Bronchial epithelial cell (primary cell): ENCODE measurements around the gene TASP1. TPM values are rescaled to one million over a fixed set of nuclear protein-coding genes. Genes with fewer than 3 reads are reported as not detected.

Experiments used
- DNase-seq: peaks from one replicate; pipeline ENCODE4 v3.0.0-alpha.2; 2010; ENCODE audit warnings: low read depth
- FAIRE-seq: peaks from 2 replicates; lab custom pipeline; 2011; peaks lifted over from hg19 to GRCh38; lab: Jason Lieb, UNC
- H3K27me3 ChIP-seq: 2 replicates; pipeline ENCODE4 v1.5.1; 2011; ENCODE audit warnings: low read length; ENCODE audit not compliant: control insufficient read depth, insufficient read depth
- H3K36me3 ChIP-seq: 2 replicates; pipeline ENCODE4 v1.5.1; 2011; ENCODE audit warnings: low read length; ENCODE audit not compliant: control insufficient read depth, insufficient read depth
- H3K4me3 ChIP-seq: 2 replicates; pipeline ENCODE4 v1.5.1; 2011; ENCODE audit warnings: mild to moderate bottlenecking, low read depth, low read length, control low read depth
- total RNA-seq: library from RNA; depleted of rRNA; stranded (reverse); fragments of >200 nt; gene quantifications from 2 replicates; pipeline ENCODE4 v1.2.1, GENCODE V29; 2014
- TF ChIP-seq, protein P1 (sequence below): IDR thresholded peaks from 2 replicates; pipeline ENCODE4 v1.5.1; 2011; ENCODE audit warnings: mild to moderate bottlenecking, moderate library complexity, low read length, control low read depth, inconsistent platforms; ENCODE audit not compliant: insufficient read depth, severe bottlenecking

Gene TASP1
- total RNA-seq, 1 donor from 2014 or later, result 18.7 TPM

GRCh38 chr20:13441388-13441787, 197.3 kb downstream of the TASP1 start:
- TF ChIP-seq, protein P1, sequence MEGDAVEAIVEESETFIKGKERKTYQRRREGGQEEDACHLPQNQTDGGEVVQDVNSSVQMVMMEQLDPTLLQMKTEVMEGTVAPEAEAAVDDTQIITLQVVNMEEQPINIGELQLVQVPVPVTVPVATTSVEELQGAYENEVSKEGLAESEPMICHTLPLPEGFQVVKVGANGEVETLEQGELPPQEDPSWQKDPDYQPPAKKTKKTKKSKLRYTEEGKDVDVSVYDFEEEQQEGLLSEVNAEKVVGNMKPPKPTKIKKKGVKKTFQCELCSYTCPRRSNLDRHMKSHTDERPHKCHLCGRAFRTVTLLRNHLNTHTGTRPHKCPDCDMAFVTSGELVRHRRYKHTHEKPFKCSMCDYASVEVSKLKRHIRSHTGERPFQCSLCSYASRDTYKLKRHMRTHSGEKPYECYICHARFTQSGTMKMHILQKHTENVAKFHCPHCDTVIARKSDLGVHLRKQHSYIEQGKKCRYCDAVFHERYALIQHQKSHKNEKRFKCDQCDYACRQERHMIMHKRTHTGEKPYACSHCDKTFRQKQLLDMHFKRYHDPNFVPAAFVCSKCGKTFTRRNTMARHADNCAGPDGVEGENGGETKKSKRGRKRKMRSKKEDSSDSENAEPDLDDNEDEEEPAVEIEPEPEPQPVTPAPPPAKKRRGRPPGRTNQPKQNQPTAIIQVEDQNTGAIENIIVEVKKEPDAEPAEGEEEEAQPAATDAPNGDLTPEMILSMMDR, result no peak

GRCh38 chr20:13436530-13436929, 202.2 kb downstream of the TASP1 start:
- peaks cover 2% of the 10 kb centered on the region for H3K36me3 ChIP-seq
- FAIRE-seq (no peak), DNase-seq (no peak)
- no peaks in the 10 kb centered on the region for H3K27me3 ChIP-seq
- no peak overlapping the region for H3K4me3 ChIP-seq
- TF ChIP-seq, protein P1, result no peak

More at GRCh38 chr20:13441388-13441787, 197.3 kb downstream of the TASP1 start:
- H3K4me3 ChIP-seq, result no peak overlapping the region
- no peaks in the 10 kb centered on the region for H3K27me3 ChIP-seq
- no peak for DNase-seq
- no peaks in the 10 kb centered on the region for H3K36me3 ChIP-seq
- FAIRE-seq, result peak; percentile 7

GRCh38 chr20:13432126-13432525, 206.6 kb downstream of the TASP1 start:
- TF ChIP-seq, protein P1, result no peak
- Histone ChIP-seq H3K36me3 (peaks cover 2% of the 10 kb centered on the region), H3K4me3 (no peak overlapping the region), H3K27me3 (no peaks in the 10 kb centered on the region)
- no peak for FAIRE-seq
- no peak for DNase-seq

DNA sequence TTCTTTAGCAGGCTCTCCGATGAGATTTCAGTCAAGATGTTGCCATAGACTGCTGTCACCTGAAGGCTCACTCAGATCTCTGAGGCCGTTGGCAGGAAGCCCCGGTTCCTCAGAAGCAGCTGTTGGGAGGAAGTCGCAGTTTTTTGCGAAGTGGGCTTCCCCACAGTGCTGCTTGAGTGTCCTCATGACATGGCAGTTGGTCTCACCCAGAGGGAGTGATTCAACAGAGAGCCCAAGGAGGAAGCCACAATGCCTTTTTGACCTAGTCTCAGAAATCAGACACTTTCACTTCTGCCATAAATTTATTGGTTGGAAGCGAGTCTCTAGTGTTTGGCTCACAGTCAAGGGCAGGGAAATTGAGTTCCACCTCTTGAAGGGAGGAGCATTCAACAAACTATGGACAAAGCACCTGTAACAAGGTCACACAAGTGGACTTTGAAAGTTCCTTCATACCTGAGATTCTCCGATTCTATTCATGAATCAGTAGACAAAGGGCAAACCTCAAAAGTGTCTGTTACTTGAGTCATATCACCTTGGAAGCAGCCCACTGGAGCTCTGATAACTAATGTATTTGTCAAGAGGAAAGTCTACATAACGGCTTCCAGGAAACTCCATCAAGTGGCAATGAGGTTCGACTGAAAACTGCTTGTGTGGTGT, 208.3 kb downstream of the TASP1 start:
- FAIRE-seq (no peak), DNase-seq (peak; percentile 63)
- peaks cover 2% of the 10 kb centered on the region for H3K36me3 ChIP-seq

DNA sequence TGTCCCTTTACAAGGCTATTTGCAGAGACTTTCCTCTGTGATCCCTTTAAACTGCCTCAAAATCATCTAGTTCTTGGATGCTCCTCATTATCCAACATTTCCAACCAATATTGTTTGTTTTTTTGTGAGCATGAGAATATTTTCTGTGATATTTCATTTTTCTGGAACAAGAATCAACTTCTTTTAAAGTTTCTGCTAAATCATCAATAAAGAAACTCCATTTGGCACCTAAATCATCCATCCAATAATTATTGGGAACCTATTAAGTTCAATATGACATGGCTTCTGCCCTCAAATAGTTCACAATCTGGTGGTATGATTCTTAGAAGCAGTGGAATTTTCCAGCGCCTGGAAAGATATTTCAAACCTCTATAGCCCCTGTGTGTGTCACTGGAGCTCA, 210.0 kb downstream of the TASP1 start:
- H3K36me3 ChIP-seq, result no peaks in the 10 kb centered on the region
- TF ChIP-seq, protein P1, result no peak
- DNase-seq (no peak), FAIRE-seq (no peak)
- no peaks in the 10 kb centered on the region for H3K27me3 ChIP-seq
- no peak overlapping the region for H3K4me3 ChIP-seq

More for the DNA sequence above, 208.3 kb downstream of the TASP1 start:
- TF ChIP-seq, protein P1, result no peak
- Histone ChIP-seq H3K4me3 (no peak overlapping the region), H3K27me3 (no peaks in the 10 kb centered on the region)

DNA sequence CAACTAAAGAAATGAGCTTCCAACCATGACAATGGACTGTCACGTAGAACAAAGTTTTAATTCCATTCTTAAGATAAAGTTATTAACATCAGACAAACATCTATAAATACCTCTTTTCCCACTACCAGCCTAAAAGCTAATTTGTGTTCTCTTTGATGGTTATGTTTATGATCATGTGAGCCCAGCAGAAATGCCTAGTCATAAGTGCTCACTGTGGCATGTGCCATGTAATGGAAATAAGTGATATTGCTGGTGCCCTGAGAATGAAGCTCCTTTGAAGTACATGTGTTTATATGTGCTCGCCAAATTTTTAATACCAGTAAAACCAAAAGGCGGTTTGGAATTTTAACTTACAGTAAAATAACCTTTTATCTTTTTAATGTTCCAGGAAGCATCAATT, 211.9 kb downstream of the TASP1 start:
- TF ChIP-seq, protein P1, result no peak
- no peaks in the 10 kb centered on the region for H3K27me3 ChIP-seq
- H3K4me3 ChIP-seq, result no peak overlapping the region
- H3K36me3 ChIP-seq, result no peaks in the 10 kb centered on the region
- FAIRE-seq, result no peak
- DNase-seq, result no peak
